ENCODE data around the gene ZNF565. TPM values are rescaled to one million over a fixed set of nuclear protein-coding genes. Genes with fewer than 3 reads are reported as not detected.

The ZNF565 gene
- total and polyA plus RNA-seq, 2 of the 13 experiments (the other 11 are each of a cell fraction or from before 2014, with no cell fraction given) = 1.8 to 5.2 TPM

DNA sequence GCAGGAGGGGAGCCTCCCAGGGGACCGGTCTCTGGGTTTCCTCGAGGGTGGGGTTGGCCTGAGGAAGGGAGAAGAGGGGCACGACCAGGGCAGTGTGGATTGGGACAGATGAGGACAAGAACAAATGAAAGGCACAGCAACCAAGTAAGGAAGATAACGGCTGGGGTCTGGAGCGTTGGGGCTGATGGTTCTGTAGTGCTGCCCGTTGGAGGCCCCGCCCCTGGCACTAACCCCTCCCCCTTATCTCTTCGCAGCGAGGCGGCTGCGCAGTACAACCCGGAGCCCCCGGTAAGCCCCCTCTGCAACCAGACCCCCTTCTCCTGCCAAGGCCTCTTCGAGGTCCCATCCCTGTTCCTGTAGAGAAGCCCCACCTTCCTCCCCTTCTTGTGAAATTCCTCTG lies 72.4 kb downstream of the ZNF565 start:
- no peak for ATAC-seq
- peaks cover 21 to 33% of the 10 kb centered on the region in 2 experiments for H3K36me3 ChIP-seq (replicated peaks in 1 of 2; ENCODE audit: control insufficient read depth in 1 of 2, insufficient read depth in 2 of 2, low read length in 2 of 2)
- no TSS peak for BruUV-seq (replicated peaks)

More for the DNA sequence above, 72.4 kb downstream of the ZNF565 start:
- FAIRE-seq = no peak
- Histone ChIP-seq H2AFZ (ENCODE audit: low read length) (no peak overlapping the region), H3K27me3 (ENCODE audit: control insufficient read depth in 1 of 2, insufficient read depth in 2 of 2, low read length in 2 of 2) (no peaks in the 10 kb centered on the region; a peak in 1 of 5 replicates), H3K9me3 (ENCODE audit: low read length) (no peaks in the 10 kb centered on the region), H3K27ac (ENCODE audit: extremely low read length, insufficient read depth, low read length) (no peak overlapping the region), H3K4me2 (ENCODE audit: low read depth, low read length) (0 out of 2 replicates have a peak overlapping the region, but pooled peaks have one; percentile 69), H4K20me1 (ENCODE audit: insufficient read depth, low read length) (peaks cover 8% of the 10 kb centered on the region), H3K79me2 (ENCODE audit: insufficient read depth, low read length) (peaks cover 16% of the 10 kb centered on the region), H3K4me1 (ENCODE audit: insufficient read depth, low read length) (peaks cover 11% of the 10 kb centered on the region), H3K4me3 (replicated peaks in 1 of 3; ENCODE audit: insufficient read depth in 1 of 3, low read depth in 2 of 3, low read length in 3 of 3) (no peak overlapping the region; a peak in 1 of 6 replicates), H3K9ac (ENCODE audit: insufficient read depth, low read depth, low read length) (no peak overlapping the region)
- ChIA-PET CTCF (ENCODE audit: low intra/inter-chr PET ratio, low total read pairs) (no interaction called here), POLR2A (no interaction called here)
- in situ Hi-C loops (cut with HindIII; ENCODE audit: extremely low pct_ligation_motif_present, low pct_unique_long_range_greater_than_20kb) (no loop called here), intact Hi-C loops (cut with micrococcal nuclease; ENCODE audit: unreplicated experiment) (no loop called here)
- TF ChIP-seq ZFP1 (CRISPR knock-in tag; IDR thresholded peaks at IDR 0.05) (no peak), RFXAP (CRISPR knock-in tag; IDR thresholded peaks at IDR 0.05; ENCODE audit: borderline replicate concordance) (no peak), TBX3 (IDR thresholded peaks at IDR 0.05; ENCODE audit: borderline replicate concordance) (no peak), ZNF251 (CRISPR knock-in tag; IDR thresholded peaks at IDR 0.05) (no peak), CREB1 (IDR thresholded peaks at IDR 0.05) (no peak), CREB1 (CRISPR knock-in tag; IDR thresholded peaks at IDR 0.05) (no peak), CBX1 (IDR thresholded peaks at IDR 0.05; ENCODE audit: low read depth) (no peak), ZNF7 (CRISPR knock-in tag; IDR thresholded peaks at IDR 0.05) (no peak), HNF4G (IDR thresholded peaks at IDR 0.05; ENCODE audit: borderline replicate concordance, low read depth, low read length) (no peak), HNF4G (CRISPR knock-in tag; IDR thresholded peaks at IDR 0.05; ENCODE audit: borderline replicate concordance, low read depth) (no peak)
- TF ChIP-seq, protein P1, sequence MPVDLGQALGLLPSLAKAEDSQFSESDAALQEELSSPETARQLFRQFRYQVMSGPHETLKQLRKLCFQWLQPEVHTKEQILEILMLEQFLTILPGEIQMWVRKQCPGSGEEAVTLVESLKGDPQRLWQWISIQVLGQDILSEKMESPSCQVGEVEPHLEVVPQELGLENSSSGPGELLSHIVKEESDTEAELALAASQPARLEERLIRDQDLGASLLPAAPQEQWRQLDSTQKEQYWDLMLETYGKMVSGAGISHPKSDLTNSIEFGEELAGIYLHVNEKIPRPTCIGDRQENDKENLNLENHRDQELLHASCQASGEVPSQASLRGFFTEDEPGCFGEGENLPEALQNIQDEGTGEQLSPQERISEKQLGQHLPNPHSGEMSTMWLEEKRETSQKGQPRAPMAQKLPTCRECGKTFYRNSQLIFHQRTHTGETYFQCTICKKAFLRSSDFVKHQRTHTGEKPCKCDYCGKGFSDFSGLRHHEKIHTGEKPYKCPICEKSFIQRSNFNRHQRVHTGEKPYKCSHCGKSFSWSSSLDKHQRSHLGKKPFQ (CRISPR knock-in tag; IDR thresholded peaks at IDR 0.05; ENCODE audit: insufficient replicate concordance) = no peak
- TF ChIP-seq, protein P2, sequence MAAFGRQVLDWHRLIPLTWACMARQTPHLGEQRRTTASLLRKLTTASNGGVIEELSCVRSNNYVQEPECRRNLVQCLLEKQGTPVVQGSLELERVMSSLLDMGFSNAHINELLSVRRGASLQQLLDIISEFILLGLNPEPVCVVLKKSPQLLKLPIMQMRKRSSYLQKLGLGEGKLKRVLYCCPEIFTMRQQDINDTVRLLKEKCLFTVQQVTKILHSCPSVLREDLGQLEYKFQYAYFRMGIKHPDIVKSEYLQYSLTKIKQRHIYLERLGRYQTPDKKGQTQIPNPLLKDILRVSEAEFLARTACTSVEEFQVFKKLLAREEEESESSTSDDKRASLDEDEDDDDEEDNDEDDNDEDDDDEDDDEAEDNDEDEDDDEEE (CRISPR knock-in tag; IDR thresholded peaks at IDR 0.05) = no peak
- no peak for DNase-seq (ENCODE audit: low spot score)
- WGBS (ENCODE audit: low lambda C conversion rate) = 98% methylated on average over 14 of the region's 14 CpGs

Data from HepG2 (cell line).